Measurements from ENCODE around the gene SSR4. TPM values are rescaled to one million over a fixed set of nuclear protein-coding genes. Genes with fewer than 3 reads are reported as not detected.

Gene SSR4
- total and polyA plus RNA-seq, 4 donors = 125 to 459 (median 304) TPM

DNA sequence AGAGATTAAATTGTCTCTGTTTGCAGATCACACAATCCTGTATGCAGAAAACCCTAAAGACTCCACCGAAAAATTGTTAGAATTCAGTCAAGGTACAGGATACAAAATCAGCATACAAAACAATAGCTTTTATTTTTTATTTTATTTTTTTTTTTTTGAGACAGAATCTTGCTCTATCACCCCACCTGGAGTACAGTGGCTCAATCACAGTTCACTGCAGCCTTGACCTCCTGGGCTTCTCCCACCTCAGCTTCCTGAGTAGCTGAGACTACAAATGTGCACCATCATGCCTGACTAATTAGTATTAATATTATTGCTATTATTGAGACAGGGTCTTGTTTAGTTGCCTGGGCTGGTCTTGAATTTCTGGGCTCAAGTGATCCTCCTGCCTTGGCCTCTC lies 39.3 kb upstream of the SSR4 start:
- Histone ChIP-seq H3K4me1 (ENCODE audit: control insufficient read depth in 4 of 4, insufficient read depth in 4 of 4, low read length in 3 of 4) (no peaks in the 10 kb centered on the region), H3K9me3 (ENCODE audit: control insufficient read depth in 4 of 4, low read length in 3 of 4) (peaks cover 0 to 4% (median 0%) of the 10 kb centered on the region in 4 donors), H3K4me3 (ENCODE audit: low read depth in 1 of 3, low read length in 3 of 3) (no peak overlapping the region), H3K9ac (ENCODE audit: low read depth in 1 of 2, low read length in 2 of 2) (no peak overlapping the region), H3K36me3 (ENCODE audit: control insufficient read depth in 4 of 4, insufficient read depth in 3 of 4, low read depth in 1 of 4, low read length in 3 of 4) (no peaks in the 10 kb centered on the region), H3K27ac (ENCODE audit: low read depth in 1 of 2, low read length in 2 of 2) (no peak overlapping the region), H3K27me3 (ENCODE audit: control insufficient read depth in 4 of 4, insufficient read depth in 4 of 4, low read length in 3 of 4) (no peaks in the 10 kb centered on the region)
- no peak for TF ChIP-seq MAX (IDR thresholded peaks at IDR 0.05)
- TF ChIP-seq, protein P1, sequence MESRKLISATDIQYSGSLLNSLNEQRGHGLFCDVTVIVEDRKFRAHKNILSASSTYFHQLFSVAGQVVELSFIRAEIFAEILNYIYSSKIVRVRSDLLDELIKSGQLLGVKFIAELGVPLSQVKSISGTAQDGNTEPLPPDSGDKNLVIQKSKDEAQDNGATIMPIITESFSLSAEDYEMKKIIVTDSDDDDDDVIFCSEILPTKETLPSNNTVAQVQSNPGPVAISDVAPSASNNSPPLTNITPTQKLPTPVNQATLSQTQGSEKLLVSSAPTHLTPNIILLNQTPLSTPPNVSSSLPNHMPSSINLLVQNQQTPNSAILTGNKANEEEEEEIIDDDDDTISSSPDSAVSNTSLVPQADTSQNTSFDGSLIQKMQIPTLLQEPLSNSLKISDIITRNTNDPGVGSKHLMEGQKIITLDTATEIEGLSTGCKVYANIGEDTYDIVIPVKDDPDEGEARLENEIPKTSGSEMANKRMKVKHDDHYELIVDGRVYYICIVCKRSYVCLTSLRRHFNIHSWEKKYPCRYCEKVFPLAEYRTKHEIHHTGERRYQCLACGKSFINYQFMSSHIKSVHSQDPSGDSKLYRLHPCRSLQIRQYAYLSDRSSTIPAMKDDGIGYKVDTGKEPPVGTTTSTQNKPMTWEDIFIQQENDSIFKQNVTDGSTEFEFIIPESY (IDR thresholded peaks at IDR 0.05) = no peak
- no peak for TF ChIP-seq HNF4G (IDR thresholded peaks at IDR 0.05)
- TF ChIP-seq NR2F2 (IDR thresholded peaks at IDR 0.05) = no peak
- no peak for TF ChIP-seq RAD21 (IDR thresholded peaks at IDR 0.05)
- TF ChIP-seq, protein P2, sequence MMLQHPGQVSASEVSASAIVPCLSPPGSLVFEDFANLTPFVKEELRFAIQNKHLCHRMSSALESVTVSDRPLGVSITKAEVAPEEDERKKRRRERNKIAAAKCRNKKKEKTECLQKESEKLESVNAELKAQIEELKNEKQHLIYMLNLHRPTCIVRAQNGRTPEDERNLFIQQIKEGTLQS (IDR thresholded peaks at IDR 0.05) = no peak
- no peak for TF ChIP-seq FOXA2 (IDR thresholded peaks at IDR 0.05)
- DNase-seq (ENCODE audit: low spot score) = no peak
- WGBS = 97% methylated on average over 1 of the region's 1 CpG

GRCh38 chrX:153761863-153762262 lies 32.6 kb upstream of the SSR4 start:
- Histone ChIP-seq H3K9me3 (ENCODE audit: control insufficient read depth in 4 of 4, low read length in 3 of 4) (no peaks in the 10 kb centered on the region), H3K9ac (ENCODE audit: low read depth in 1 of 2, low read length in 2 of 2) (no peak overlapping the region), H3K36me3 (ENCODE audit: control insufficient read depth in 4 of 4, insufficient read depth in 3 of 4, low read depth in 1 of 4, low read length in 3 of 4) (no peaks in the 10 kb centered on the region), H3K4me1 (ENCODE audit: control insufficient read depth in 4 of 4, insufficient read depth in 4 of 4, low read length in 3 of 4) (peaks cover 0 to 7% (median 0%) of the 10 kb centered on the region in 4 donors), H3K27me3 (ENCODE audit: control insufficient read depth in 4 of 4, insufficient read depth in 4 of 4, low read length in 3 of 4) (no peaks in the 10 kb centered on the region), H3K27ac (ENCODE audit: low read depth in 1 of 2, low read length in 2 of 2) (no peak overlapping the region), H3K4me3 (ENCODE audit: low read depth in 1 of 3, low read length in 3 of 3) (no peak overlapping the region)
- DNase-seq (ENCODE audit: low spot score) = no peak
- WGBS = 85% methylated on average over 15 of the region's 15 CpGs
- TF ChIP-seq JUND (IDR thresholded peaks at IDR 0.05) = no peak
- TF ChIP-seq SP1 (IDR thresholded peaks at IDR 0.05) = no peak
- TF ChIP-seq, protein P2 (IDR thresholded peaks at IDR 0.05) = no peak
- TF ChIP-seq YY1 (IDR thresholded peaks at IDR 0.05) = no peak
- no peak for TF ChIP-seq CTCF (IDR thresholded peaks at IDR 0.05; ENCODE audit: low read depth, low read length, missing input control)
- no peak for TF ChIP-seq RAD21 (IDR thresholded peaks at IDR 0.05)
- TF ChIP-seq FOXA2 (IDR thresholded peaks at IDR 0.05) = no peak
- TF ChIP-seq GABPA (IDR thresholded peaks at IDR 0.05 in 1 of 2, conservative IDR thresholded peaks at IDR 0.05 in 1 of 2) = no peak
- TF ChIP-seq, protein P3, sequence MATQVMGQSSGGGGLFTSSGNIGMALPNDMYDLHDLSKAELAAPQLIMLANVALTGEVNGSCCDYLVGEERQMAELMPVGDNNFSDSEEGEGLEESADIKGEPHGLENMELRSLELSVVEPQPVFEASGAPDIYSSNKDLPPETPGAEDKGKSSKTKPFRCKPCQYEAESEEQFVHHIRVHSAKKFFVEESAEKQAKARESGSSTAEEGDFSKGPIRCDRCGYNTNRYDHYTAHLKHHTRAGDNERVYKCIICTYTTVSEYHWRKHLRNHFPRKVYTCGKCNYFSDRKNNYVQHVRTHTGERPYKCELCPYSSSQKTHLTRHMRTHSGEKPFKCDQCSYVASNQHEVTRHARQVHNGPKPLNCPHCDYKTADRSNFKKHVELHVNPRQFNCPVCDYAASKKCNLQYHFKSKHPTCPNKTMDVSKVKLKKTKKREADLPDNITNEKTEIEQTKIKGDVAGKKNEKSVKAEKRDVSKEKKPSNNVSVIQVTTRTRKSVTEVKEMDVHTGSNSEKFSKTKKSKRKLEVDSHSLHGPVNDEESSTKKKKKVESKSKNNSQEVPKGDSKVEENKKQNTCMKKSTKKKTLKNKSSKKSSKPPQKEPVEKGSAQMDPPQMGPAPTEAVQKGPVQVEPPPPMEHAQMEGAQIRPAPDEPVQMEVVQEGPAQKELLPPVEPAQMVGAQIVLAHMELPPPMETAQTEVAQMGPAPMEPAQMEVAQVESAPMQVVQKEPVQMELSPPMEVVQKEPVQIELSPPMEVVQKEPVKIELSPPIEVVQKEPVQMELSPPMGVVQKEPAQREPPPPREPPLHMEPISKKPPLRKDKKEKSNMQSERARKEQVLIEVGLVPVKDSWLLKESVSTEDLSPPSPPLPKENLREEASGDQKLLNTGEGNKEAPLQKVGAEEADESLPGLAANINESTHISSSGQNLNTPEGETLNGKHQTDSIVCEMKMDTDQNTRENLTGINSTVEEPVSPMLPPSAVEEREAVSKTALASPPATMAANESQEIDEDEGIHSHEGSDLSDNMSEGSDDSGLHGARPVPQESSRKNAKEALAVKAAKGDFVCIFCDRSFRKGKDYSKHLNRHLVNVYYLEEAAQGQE (IDR thresholded peaks at IDR 0.05) = no peak
- TF ChIP-seq, protein P1 (IDR thresholded peaks at IDR 0.05) = no peak
- no peak for TF ChIP-seq EGR1 (IDR thresholded peaks at IDR 0.05; ENCODE audit: low read depth in 2 of 2)
- TF ChIP-seq RXRA (IDR thresholded peaks at IDR 0.05) = no peak
- TF ChIP-seq MAX (IDR thresholded peaks at IDR 0.05) = no peak
- no peak for TF ChIP-seq HNF4G (IDR thresholded peaks at IDR 0.05)
- no peak for TF ChIP-seq HNF4A (conservative IDR thresholded peaks at IDR 0.05)
- TF ChIP-seq TAF1 (conservative IDR thresholded peaks at IDR 0.05) = no peak
- no peak for TF ChIP-seq NR2F2 (IDR thresholded peaks at IDR 0.05)
- no peak for TF ChIP-seq FOXA1 (IDR thresholded peaks at IDR 0.05)

Measured in liver (tissue), 9 donors.